C4-2B (cell line): ENCODE measurements around the gene IQGAP2.
A peak's percentile ranks its signal among the peaks of the same experiment; 100 is the strongest.

Experiments
- ZFX ChIP-seq: fragments of 450-650 bp; IDR thresholded peaks from 2 replicates; pipeline ENCODE4 v1.6.1; 2017
- TF ChIP-seq, protein P1 (sequence below): fragments of 450-650 bp; conservative IDR thresholded peaks from 2 replicates; pipeline ENCODE4 v1.5.1; 2017; ENCODE audit warnings: mild to moderate bottlenecking

- TF ChIP-seq, protein P1, sequence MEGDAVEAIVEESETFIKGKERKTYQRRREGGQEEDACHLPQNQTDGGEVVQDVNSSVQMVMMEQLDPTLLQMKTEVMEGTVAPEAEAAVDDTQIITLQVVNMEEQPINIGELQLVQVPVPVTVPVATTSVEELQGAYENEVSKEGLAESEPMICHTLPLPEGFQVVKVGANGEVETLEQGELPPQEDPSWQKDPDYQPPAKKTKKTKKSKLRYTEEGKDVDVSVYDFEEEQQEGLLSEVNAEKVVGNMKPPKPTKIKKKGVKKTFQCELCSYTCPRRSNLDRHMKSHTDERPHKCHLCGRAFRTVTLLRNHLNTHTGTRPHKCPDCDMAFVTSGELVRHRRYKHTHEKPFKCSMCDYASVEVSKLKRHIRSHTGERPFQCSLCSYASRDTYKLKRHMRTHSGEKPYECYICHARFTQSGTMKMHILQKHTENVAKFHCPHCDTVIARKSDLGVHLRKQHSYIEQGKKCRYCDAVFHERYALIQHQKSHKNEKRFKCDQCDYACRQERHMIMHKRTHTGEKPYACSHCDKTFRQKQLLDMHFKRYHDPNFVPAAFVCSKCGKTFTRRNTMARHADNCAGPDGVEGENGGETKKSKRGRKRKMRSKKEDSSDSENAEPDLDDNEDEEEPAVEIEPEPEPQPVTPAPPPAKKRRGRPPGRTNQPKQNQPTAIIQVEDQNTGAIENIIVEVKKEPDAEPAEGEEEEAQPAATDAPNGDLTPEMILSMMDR: peak; percentile 92
- TF ChIP-seq ZFX: peak; percentile 57
These were observed at the start of gene IQGAP2 for GRCh38 chr5:76402886-76403765.
